Stimulated activated CD4-positive, alpha-beta T cell treated with anti-CD3 and anti-CD28 coated beads, Interleukin-4, amount 100 ng/mL, for 48 hours (primary cell): ENCODE measurements around the gene ELMOD1.
A peak's percentile ranks its signal among the peaks of the same experiment; 100 is the strongest.

ENCODE experiments used
- DNase-seq, 2 donors: peaks; one replicate each; pipeline ENCODE4 v3.0.0-alpha.2; 2020; ENCODE audit warnings: low read depth in 2 of 2

The ELMOD1 gene

GRCh38 chr11:107583629-107584195 lies 7.2 kb upstream of the ELMOD1 start:
- DNase-seq, result no peak

GRCh38 chr11:107587306-107587979 lies 3.5 kb upstream of the ELMOD1 start:
- no peak for DNase-seq

DNA sequence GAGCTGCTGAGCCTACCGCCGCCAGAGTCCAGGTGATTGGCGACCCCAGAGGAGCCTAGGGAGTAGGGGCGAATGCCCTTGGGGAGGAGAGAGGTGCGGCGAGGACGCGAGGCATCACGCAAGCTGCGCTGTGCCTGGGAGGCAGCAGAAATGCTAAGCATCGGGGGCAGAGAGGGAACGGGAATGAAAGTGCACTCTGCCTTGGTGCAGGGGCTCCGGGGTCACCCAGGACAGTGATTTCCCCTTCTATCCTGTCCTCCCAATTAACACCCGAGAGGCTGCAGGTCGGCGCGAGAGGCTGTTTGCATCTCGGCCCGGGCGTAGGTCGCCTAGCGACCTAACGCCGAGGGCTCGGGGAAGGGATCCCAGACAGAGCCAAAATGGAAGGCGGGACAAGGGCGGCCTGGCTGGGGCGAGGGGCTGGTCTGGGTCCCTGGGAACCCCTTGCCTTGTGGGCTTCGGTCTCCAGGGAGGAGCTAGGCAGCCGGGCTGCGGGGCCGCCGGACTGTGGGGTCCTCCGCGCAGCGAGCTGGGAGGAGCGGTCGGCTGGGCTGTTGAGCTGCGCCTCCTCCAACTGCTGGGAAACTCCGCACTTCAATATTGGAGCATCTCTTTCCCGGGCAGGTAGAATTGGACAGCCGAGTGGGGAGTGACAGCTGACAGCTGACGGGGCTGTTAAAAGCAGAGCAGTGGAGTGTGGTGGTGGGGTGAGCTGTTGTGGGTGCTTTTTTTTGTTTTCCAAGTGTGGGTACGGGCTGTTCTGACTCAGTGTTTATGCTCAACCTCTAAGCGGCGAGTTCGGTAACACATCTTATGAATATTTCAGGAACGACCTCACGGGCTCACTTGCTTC lies 657 bp downstream of the ELMOD1 start:
- peak in 1 of 2 donors; percentile 6 for DNase-seq

GRCh38 chr11:107592231-107592590 lies 1.3 kb downstream of the ELMOD1 start:
- DNase-seq, result no peak

DNA sequence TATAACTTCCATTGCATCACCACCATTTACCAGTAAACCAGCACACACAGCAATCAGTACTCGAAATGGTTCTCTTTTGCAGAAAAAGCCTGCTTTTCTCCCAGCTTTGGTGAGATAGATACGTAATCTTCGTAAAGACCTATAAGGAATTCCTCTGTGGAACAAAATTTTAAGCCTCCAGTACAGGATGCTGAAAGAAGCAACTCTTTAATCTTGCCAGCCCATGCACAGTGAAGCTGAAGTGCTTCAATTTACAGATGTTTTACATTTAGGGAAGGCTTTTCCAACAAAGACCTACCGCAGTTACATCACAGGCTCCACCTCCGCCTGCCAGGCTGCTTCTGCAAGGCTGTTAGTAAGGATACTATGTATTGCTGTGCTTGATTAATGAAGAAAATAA lies 1.9 kb downstream of the ELMOD1 start:
- DNase-seq, result no peak

DNA sequence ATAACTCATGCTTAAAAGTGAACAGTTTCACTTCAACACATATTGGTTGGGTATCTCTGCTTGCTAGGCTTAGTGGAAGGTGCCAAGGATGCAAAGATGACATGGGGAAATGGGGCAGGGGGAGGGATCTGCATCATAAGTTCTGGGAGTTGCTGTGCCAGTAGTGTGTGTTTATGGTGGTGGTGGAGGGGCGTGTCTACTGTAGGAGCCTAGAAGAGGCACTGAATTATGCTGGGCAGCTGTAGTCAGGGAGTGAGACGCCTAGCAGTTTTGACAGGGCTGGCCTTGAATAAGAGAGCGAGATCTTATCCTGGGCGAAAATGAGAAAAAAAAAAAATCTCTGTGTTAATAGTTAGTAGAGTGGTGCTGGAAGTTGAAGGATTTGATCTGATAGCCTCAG lies 3.0 kb downstream of the ELMOD1 start:
- no peak for DNase-seq

- no peak for DNase-seq
Observed at GRCh38 chr11:107594736-107595135, 3.8 kb downstream of the ELMOD1 start.

GRCh38 chr11:107598225-107599139 lies 7.5 kb downstream of the ELMOD1 start:
- DNase-seq, result no peak

DNA sequence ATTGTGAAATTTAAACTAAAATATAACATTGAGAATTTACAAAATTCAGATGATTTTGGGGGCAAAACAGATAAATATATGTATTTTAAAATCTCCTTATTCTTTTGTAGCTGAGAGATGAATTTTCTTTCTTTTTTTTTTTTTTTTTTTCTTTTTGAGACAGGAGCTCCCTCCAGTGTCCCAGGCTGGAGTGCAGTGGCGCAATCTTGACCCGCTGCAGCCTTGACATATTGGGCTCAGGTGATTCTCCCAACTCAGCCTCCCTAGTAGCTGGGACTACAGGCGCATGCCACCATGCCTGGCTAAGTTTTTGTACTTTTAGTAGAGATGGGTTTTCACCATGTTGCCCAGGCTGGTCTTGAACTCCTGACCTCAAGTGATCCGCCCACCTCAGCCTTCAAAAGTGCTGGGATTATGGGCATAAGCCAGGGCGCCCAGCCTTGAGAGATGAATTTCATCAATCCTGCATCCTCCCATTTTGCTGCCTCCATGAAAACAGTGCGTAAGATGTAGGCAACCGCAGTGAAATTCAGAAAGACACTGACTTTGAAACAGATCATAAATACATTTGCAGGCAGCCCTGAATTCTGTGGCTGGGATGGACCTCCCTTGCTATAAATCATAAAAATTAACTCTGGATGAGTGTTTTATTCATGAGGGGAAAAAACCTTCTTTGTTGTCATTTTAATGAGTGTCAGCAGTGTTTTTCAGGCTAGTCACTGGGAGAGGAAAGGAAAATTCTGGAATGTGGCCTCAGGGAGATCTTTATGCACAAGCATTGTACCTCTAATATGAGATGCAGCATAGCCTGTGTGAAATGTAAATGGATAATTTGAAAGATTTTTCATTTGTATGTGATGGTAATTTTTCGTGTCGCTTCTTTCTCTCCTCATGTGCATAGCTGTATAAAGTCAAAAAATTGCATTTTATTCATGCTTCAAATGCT lies 14.4 kb downstream of the ELMOD1 start:
- no peak for DNase-seq

DNA sequence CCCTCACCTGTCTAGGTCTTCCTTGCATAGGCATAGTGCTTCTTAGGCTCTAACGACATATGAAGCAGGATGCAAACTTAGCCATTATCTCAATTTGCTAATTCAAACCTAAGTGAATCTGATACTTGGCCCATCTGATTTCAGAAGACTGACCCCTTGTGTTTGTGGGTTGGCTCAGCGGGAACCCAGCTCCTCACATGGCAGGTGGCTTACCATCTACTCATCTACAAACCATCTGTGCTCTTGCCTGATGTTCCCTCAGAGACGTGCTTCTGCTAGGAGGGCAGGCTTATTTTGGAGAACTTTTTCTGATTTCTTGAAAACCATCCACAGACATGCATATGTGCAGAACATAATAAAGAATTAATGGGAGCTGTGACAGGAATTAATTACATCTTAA lies 15.2 kb downstream of the ELMOD1 start:
- no peak for DNase-seq

- no peak for DNase-seq
Observed at GRCh38 chr11:107608809-107609208, 17.9 kb downstream of the ELMOD1 start.

- DNase-seq, result no peak
Observed at GRCh38 chr11:107609400-107610218, 18.7 kb downstream of the ELMOD1 start.

DNA sequence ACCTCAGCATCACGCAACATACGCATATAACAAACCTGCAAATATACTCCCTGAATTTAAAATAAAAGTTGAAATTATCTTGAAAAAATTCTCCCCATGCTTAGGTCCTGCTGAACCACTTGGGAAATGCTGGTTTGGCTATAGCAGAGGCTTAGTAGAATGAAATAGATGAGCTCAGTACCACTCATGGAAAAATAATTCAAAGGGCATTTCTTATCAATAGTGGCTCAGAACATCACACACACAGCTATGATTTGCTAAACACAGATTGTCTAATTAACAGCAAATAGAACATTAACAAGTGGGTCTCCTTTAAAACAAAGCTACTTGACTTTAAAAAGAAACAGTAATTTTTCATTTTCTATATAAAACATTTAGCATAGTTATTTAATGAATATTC lies 21.5 kb downstream of the ELMOD1 start:
- no peak for DNase-seq

DNA sequence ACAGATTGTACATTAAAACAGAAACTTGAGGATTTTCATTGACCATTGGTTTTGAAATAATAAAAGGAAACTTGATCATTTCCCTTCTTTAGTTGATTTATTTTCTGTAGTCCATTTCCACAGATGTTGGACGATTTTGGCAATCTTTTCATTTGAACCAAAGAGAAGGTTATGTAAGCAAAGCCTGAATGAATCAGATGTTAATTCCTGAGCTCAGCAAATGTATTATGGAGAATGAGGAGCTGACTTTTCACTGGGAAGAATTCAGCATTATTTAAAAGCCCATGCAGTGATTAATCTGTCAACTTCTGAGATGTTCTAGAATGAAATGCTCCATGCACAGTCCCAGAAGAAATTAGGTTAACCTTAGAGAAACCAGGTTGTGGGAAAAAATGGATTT lies 29.0 kb downstream of the ELMOD1 start:
- no peak for DNase-seq

GRCh38 chr11:107621081-107621480 lies 30.1 kb downstream of the ELMOD1 start:
- no peak for DNase-seq

- no peak for DNase-seq
Observed at GRCh38 chr11:107623183-107623582, 32.2 kb downstream of the ELMOD1 start.

DNA sequence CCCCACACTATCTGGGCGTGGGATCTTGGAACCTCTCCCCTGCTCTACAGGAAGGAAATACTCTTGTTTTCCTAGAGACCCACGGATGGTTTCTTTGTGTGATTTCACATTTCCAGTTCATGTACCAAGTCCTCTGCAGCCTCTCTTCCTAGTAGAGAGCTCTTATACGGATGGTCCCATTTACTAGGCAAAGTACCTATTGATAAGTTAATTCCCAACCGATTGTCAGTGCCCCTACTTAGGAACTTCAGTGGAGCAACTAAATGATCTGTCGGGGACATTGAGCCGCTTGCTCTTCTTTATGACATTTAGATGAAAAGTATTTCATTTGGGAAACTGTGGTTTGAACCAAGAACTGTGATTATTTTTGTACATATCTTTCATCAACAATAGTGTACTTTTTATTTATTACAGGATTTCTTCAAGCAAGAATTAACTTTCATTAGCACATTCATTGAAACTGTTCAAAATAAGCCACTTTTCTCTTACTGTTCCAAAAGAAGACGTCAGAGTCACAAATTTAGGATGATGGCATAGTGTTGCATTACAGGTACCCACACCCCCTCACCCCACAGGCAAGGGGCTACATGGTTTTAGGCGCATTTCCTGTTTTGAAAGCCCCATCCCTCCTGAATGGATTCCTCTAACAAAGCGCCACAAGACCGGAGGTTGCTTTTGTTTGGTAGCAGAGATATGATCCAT lies 34.2 kb downstream of the ELMOD1 start:
- no peak for DNase-seq

GRCh38 chr11:107625685-107625989 lies 34.7 kb downstream of the ELMOD1 start:
- no peak for DNase-seq

DNA sequence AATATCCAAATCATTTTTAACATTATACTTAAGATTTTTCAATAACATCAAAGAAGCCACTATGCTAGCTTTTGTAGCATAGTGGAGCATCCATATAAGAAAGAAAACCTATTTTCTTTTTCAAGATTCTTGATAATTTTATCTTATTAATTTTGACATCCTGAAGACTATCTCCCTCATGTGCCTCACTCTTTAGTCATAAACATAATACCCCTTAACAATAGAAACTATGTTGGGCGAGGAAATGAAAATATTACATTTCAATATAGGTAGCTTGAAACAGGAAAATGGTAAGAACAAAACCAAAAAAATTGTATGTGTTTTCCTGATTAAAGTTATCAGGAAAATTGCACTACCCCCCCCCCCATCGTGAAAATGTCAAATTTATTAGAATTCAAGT lies 40.1 kb downstream of the ELMOD1 start:
- DNase-seq, result no peak

- DNase-seq, result no peak
Observed at GRCh38 chr11:107631931-107632330, 41.0 kb downstream of the ELMOD1 start.
